Occipital lobe (tissue), 2 donors: ENCODE results near the gene LHFPL3. TPM values are rescaled to one million over a fixed set of nuclear protein-coding genes. Genes with fewer than 3 reads are reported as not detected.
"Not testable (repeated sequence)": the region's sequence is repeated elsewhere in the genome, so short reads cannot be mapped to it uniquely, and the experiment has no call there.

Experiments
- DNase-seq: peaks from one replicate; lab custom pipeline; 2025; lab: John Stamatoyannopoulos, UW
- total RNA-seq: library from RNA; depleted of rRNA; stranded (reverse); fragments of >200 nt; gene quantifications from one replicate; pipeline ENCODE4 v1.2.3, GENCODE V29; 2014

The LHFPL3 gene
- total RNA-seq, 1 donor from 2014 or later, result 26.2 TPM

DNA sequence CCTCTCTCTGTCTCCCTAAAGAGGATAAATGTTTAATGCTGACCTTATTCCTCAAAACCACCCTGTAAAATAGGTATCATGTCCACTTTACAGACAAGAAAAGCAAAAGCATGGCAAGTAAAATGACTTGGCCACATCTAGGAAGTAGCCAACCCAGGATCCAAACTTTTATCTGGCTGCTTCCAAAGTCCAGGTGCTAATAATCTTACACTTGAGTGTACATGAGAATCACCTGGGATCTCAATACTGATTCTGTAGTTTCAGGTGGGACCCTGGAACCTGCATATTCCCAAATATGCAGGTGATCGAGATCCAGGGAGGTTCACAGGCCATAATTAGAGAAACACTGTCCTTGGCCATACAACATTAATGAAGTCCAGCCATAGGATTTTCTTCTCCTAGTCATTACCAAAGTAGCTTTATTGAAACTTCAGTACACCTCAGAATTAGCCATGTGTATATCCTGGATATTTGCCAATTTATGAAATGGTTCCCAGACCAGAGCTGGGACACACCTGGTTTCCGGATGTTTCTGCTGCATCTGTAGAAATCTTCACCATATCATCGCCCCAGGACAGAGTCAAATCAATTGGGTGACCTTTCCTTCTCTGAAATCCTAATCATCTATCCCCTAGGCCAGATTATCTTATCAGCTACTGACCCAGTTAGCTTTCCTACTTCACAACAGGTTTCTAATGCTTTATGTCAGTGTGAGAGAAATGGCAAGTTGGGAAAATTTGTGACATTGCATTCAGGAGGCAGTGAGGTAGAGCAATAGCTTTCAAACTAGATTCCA is 566.5 kb downstream of the LHFPL3 start:
- DNase-seq, result no peak

- no peak for DNase-seq
These were observed 567.3 kb downstream of the LHFPL3 start for GRCh38 chr7:104895522-104896236.

- no peak for DNase-seq
These were observed 570.0 kb downstream of the LHFPL3 start for GRCh38 chr7:104898434-104898833.

DNA sequence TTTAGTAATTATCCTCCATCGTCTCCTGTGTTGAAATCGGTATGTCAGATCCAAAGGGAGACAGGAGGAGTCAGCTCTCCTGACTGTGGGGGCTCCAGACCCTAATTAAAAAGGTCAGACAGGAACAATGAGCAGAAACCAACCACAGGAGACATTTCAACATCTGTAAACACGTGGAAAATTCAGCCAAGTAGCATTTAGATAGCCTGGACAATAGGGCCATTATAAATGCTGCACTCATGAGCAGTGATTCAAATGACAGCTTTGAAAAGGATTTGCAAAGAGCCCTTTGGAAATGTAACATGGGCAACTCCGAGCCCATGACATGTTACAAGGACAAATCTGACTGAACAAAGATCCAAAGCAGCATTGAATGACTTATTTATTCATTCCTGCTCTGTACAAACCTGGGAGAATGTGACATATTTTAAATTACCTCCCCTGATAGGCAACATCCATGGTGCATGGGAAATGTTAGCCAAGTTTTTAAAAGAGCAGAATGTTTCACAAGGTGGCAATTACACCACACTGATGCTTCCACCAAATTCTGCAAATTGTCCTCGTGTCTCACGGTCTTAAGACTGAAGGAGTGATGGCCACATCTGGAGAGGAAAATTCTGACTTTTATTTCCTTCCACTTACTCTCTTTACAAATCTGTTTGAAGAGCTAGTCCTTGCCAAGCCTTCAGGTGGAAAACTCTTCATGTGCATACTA is 572.3 kb downstream of the LHFPL3 start:
- no peak for DNase-seq

GRCh38 chr7:104901240-104901619 is 572.8 kb downstream of the LHFPL3 start:
- no peak for DNase-seq

DNA sequence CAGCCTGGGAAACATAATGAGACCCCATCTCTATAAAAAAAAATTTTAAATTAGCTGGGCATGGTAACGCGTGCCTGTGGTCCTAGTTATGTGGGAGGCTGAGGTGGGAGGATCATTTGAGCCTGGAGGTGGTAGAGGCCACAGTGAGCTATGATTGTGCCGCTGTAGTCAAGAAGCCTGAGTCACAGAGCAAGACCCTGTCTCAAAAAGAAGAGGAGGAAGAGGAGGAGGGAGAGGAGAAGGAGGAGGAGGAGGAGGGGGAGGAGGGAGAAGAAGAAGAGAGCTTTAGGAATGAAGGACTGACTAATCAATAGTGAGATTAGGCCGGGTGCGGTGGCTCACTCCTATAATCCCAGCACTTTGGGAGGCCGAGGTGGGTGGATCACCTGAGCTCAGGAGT is 573.8 kb downstream of the LHFPL3 start:
- DNase-seq, result no peak

GRCh38 chr7:104903044-104903443 is 574.6 kb downstream of the LHFPL3 start:
- DNase-seq, result no peak

- DNase-seq, result no peak
These were observed 575.4 kb downstream of the LHFPL3 start for GRCh38 chr7:104903846-104904245.

GRCh38 chr7:104906032-104906431 is 577.6 kb downstream of the LHFPL3 start:
- DNase-seq, result no peak

GRCh38 chr7:104906556-104906955 is 578.2 kb downstream of the LHFPL3 start:
- no peak for DNase-seq

GRCh38 chr7:104908636-104909035 is 580.2 kb downstream of the LHFPL3 start:
- DNase-seq, result no peak

GRCh38 chr7:104909096-104909495 is 580.7 kb downstream of the LHFPL3 start:
- no peak for DNase-seq

DNA sequence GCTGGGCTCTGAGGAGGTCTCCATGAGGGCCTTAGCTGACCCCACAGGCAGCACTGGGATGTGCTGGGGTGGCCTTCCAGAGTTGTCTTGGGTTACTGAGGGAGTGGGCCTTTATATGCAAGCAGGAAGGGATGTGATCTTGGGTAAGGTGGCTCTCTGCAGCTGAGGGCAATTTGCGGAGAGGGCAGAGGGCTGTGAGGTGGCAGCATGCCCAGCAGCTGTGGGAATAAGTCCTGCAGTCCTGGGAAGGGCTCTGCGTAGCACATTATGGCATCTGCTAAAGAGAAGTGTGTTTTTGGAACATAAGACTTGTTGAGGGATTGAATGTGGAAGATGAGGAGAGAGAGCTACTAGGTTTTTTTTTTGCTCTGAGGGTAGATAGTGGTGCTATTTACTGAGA is 586.0 kb downstream of the LHFPL3 start:
- DNase-seq, result no peak

GRCh38 chr7:104921596-104921995 is 593.2 kb downstream of the LHFPL3 start:
- no peak for DNase-seq

DNA sequence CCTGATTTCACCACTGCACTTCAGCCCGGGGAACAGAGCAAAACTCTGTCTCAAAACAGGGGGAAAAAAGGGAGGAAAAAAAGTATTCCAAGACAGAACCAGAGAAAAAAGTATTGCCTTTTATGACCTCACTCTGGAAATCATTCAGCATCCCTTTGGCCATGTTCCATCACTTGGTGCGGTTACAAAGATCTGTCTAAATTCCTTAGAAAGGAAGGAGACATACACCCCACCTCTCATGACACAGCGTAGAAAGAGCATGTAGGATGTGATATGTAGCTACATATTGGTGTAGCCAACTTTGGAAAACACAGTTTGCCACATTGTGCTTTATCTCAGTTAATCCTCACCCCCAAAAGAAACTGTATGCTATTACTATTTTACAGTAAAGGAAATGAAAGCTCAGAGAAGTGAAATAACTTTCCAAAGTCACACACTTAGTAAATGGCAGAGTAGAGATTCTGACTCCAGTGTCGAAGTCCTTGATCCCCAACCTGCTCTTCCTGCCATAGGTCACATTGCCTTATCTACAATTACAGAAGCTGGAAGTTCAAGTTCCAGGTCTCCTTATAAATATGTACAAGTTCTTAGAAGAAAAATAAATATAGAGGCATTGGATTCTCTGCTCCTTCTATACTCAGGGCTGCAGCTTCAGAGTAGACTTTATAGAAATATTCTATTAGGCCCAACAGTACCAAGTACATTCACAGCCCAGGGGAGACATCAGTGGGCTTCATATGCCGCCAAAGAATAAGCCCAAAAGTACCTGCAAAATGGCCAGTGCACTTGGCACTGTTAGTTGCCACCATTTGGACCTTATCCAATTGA is 594.0 kb downstream of the LHFPL3 start:
- DNase-seq, result no peak

DNA sequence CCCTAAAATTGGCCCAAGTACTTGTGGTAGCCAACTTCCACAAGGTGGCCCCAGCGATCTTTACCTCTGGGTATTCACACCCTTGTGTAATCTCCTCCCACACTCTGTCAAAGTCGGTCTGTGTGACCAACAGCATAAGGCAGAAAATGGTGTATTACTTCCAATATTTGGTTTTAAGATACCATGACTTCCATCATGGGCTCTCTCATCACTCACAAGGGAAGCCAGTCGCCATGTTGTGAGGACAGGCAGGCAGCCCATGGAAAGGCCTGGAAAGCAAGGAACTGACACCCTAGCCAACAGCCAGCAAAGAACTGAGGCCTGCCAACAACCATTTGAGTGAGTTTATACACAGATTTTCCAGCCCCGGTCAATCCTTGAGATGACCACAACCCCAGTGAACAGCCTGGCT is 594.6 kb downstream of the LHFPL3 start:
- DNase-seq, result no peak

- DNase-seq, result not testable (repeated sequence)
These were observed 597.8 kb downstream of the LHFPL3 start for GRCh38 chr7:104926189-104926588.

DNA sequence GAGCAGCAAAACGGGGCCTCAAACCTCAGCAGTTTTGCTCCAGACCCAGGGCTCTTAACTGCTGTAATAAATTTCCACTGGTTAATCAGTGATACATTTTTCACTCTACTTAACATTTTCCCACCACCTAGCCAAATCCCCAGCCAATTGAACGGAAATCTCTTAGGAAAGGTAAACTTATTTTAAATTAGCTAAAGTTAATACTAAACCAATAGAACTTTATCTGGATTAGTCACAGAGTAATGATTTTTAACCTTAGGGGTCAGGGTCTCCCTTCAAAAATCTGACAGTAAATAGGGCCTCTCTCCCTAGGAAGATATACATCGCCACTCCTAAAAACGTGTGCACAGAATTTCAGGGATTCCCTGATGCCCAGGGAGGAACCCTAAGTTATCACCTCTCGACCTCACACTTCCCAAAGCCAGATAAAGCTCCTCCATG is 598.2 kb downstream of the LHFPL3 start:
- no peak for DNase-seq

GRCh38 chr7:104927055-104927454 is 598.7 kb downstream of the LHFPL3 start:
- DNase-seq, result no peak

GRCh38 chr7:104928721-104929400 is 600.5 kb downstream of the LHFPL3 start:
- DNase-seq, result no peak

DNA sequence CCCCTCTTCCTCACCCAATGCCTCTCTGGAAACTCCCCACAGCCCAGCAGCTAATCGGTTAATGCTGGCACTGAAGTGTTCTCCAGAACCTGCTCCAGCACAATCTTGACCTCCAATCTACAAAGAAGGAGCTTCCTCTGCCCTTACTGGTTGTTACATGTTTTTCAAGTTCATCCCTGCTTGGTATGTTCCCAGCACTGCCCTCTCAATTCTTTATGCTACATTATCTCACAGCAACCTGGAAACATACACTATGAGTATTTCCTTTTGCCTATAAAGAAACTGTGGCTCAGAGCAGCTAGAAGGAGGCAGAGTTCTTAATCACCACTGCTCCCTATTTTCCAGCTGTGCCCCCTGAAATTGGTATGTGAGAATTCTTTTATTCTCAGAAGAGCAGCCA is 601.5 kb downstream of the LHFPL3 start:
- DNase-seq, result no peak
